HEK293T (cell line): ENCODE measurements around the gene ERMP1.

Experiments
- BHLHE40 ChIP-seq: fragments of 450-650 bp; IDR thresholded peaks from 2 replicates; pipeline ENCODE4 v1.6.1; 2016; ENCODE audit warnings: mild to moderate bottlenecking, moderate library complexity, borderline replicate concordance
- CTBP1 ChIP-seq: fragments of 450-650 bp; IDR thresholded peaks from 2 replicates; pipeline ENCODE4 v1.6.1; 2016; ENCODE audit warnings: borderline replicate concordance
- ELF4 ChIP-seq: fragments of 450-650 bp; IDR thresholded peaks from 2 replicates; pipeline ENCODE4 v1.6.1; 2017; ENCODE audit warnings: antibody characterized with exemption
- NFRKB ChIP-seq: fragments of 450-650 bp; IDR thresholded peaks from 2 replicates; pipeline ENCODE4 v1.6.1; 2016; ENCODE audit warnings: mild to moderate bottlenecking, moderate library complexity
- PKNOX1 ChIP-seq: fragments of 450-650 bp; IDR thresholded peaks from 2 replicates; pipeline ENCODE4 v1.6.1; 2016
- SP1 ChIP-seq: fragments of 450-650 bp; IDR thresholded peaks from 2 replicates; pipeline ENCODE4 v1.6.1; 2017
- SUZ12 ChIP-seq: fragments of 450-650 bp; IDR thresholded peaks from 2 replicates; pipeline ENCODE4 v1.6.1; 2016; ENCODE audit warnings: mild to moderate bottlenecking

GRCh38 chr9:5873439-5873838, 40.5 kb upstream of the ERMP1 start:
- no peak for TF ChIP-seq ELF4
- TF ChIP-seq CTBP1 = no peak
- no peak for TF ChIP-seq PKNOX1
- no peak for TF ChIP-seq SUZ12
- no peak for TF ChIP-seq SP1
- TF ChIP-seq BHLHE40 = no peak
- no peak for TF ChIP-seq NFRKB
